Measurements from ENCODE around the gene C12orf42. TPM values are rescaled to one million over a fixed set of nuclear protein-coding genes. Genes with fewer than 3 reads are reported as not detected.

Gene C12orf42
- total and polyA plus RNA-seq, 2 of the 4 experiments (the other 2 are of a cell fraction): not detected

- TF ChIP-seq RFX5 (IDR thresholded peaks at IDR 0.05; ENCODE audit: low read depth, low read length) (no peak), BHLHE40 (IDR thresholded peaks at IDR 0.05; ENCODE audit: low read depth, low read length) (no peak)
- no peaks in the 10 kb centered on the region for H4K20me1 ChIP-seq (ENCODE audit: insufficient read depth, low read length)
- H2AK9ac ChIP-seq (replicated peaks; ENCODE audit: low read depth, low read length, poor library complexity): no peak overlapping the region
- H3K14ac ChIP-seq (replicated peaks; ENCODE audit: low read depth, low read length): no peak overlapping the region
- DNase-seq (no peak), ATAC-seq (ENCODE audit: low read depth) (no peak)
- no peak overlapping the region for H3K9ac ChIP-seq (ENCODE audit: low read depth, low read length)
- no peaks in the 10 kb centered on the region for H3K27me3 ChIP-seq (ENCODE audit: control insufficient read depth, insufficient read depth, low read length)
- no peak overlapping the region for H2AFZ ChIP-seq (replicated peaks; ENCODE audit: low read length, poor library complexity)
- H2BK120ac ChIP-seq (ENCODE audit: low read depth, low read length): no peak overlapping the region
- POLR2A ChIA-PET (ENCODE audit: unreplicated experiment): no interaction called here
- H4K8ac ChIP-seq (ENCODE audit: low read depth in 2 of 2, low read length in 2 of 2): no peak overlapping the region
- no peak overlapping the region for H3K23ac ChIP-seq (ENCODE audit: low read depth, low read length)
- no peaks in the 10 kb centered on the region for H3K79me1 ChIP-seq (ENCODE audit: low read depth in 1 of 2, low read length in 2 of 2)
- no peak overlapping the region for H4K91ac ChIP-seq (ENCODE audit: insufficient read depth, low read depth, low read length)
- no TSS peak for BruUV-seq (replicated peaks)
- no peaks in the 10 kb centered on the region for H3K9me1 ChIP-seq (ENCODE audit: insufficient read depth, low read length)
- no peak overlapping the region for H2BK15ac ChIP-seq (ENCODE audit: low read depth, low read length)
- intact Hi-C loops (cut with micrococcal nuclease): no loop called here
- no peak overlapping the region for H3K4me2 ChIP-seq (ENCODE audit: low read depth, low read length)
- no peak overlapping the region for H2AK5ac ChIP-seq (ENCODE audit: low read depth, low read length)
- in situ Hi-C loops (cut with MboI; ENCODE audit: low sequenced_read_pairs): no loop called here
- H3K18ac ChIP-seq (ENCODE audit: low read depth, low read length): no peak overlapping the region
- H3K9me3 ChIP-seq (ENCODE audit: control insufficient read depth, insufficient read depth, low read length): peaks cover 20% of the 10 kb centered on the region
- no peak overlapping the region for H2BK5ac ChIP-seq (ENCODE audit: low read depth, low read length, poor library complexity, severe bottlenecking)
- no CpG with 5 or more reads among the region's 3 CpGs for WGBS, 2 experiments (ENCODE audit: extremely low coverage in 2 of 2, insufficient read length in 1 of 2)
- CTCF ChIA-PET: no interaction called here
- H3K4me1 ChIP-seq (ENCODE audit: control insufficient read depth, insufficient read depth, low read length): no peaks in the 10 kb centered on the region
- H3K36me3 ChIP-seq (ENCODE audit: control insufficient read depth, insufficient read depth, low read length): no peaks in the 10 kb centered on the region
- dilution Hi-C loops (cut with HindIII; ENCODE audit: low sequenced_read_pairs, unreplicated experiment): no loop called here
- H3K27ac ChIP-seq (ENCODE audit: insufficient read depth, low read length): no peak overlapping the region
- H2BK20ac ChIP-seq (ENCODE audit: low read depth, low read length): no peak overlapping the region
- no peak overlapping the region for H3K4ac ChIP-seq (ENCODE audit: low read depth, low read length)
- no peak overlapping the region for H4K5ac ChIP-seq (ENCODE audit: low read depth, low read length)
- H3K4me3 ChIP-seq (ENCODE audit: insufficient read depth, low read depth, low read length): no peak overlapping the region
- H3K56ac ChIP-seq (ENCODE audit: extremely low read depth, insufficient read depth, low read length): no peak overlapping the region
These were observed 109.3 kb downstream of the C12orf42 start for GRCh38 chr12:103386451-103386850.

Data from IMR-90 (cell line).